K562 (cell line): Measurements from ENCODE around the gene CCM2. TPM values are rescaled to one million over a fixed set of nuclear protein-coding genes. Genes with fewer than 3 reads are reported as not detected.

Source experiments
- ATAC-seq: fragments of 200-7000 bp; cut with Tn5 transposase; 3 replicates; pipeline ENCODE4 v1.9.1; 2020; ENCODE audit warnings: moderate library complexity
- BruUV-seq: library from RNA; stranded (reverse); fragments of 400-500 nt; replicated peaks from 2 replicates; lab custom pipeline; 2021; lab: Mats Ljungman, UMichigan
- CTCF ChIA-PET: fragments of 300-600 bp; formaldehyde crosslinking; extraction: SDS; loops from one replicate; lab custom pipeline; 2021; ENCODE audit warnings: low intra/inter-chr PET ratio; lab: Yijun Ruan, JAX
- POLR2A ChIA-PET: fragments of 300-600, 350-650 bp; sonication (Branson Sonifier 250); formaldehyde crosslinking; extraction: SDS; loops from one replicate; lab custom pipeline; 2021; ENCODE audit warnings: antibody characterized with exemption, inconsistent platforms; lab: Yijun Ruan, JAX
- DNase-seq, 4 experiments: peaks; one replicate each; pipeline versions ENCODE4 v3.0.0 to v3.0.0-alpha.2; 2011 to 2018; ENCODE audit warnings: low spot score in 3 of 4, mixed read lengths in 3 of 4; ENCODE audit errors: extremely low read depth in 1 of 4
- FAIRE-seq: peaks from 2 replicates; lab custom pipeline; 2011; peaks lifted over from hg19 to GRCh38; lab: Jason Lieb, UNC
- H2AFZ ChIP-seq: 2 replicates; pipeline ENCODE4 v1.6.0; 2011; ENCODE audit warnings: low read depth, low read length, control low read depth, inconsistent platforms
- H3K27ac ChIP-seq: fragments of 200-600 bp; 3 replicates; pipeline ENCODE4 v1.8.0; 2011; ENCODE audit warnings: low read depth, mild to moderate bottlenecking, control low read depth, inconsistent platforms, low read length, moderate library complexity, mixed read lengths; ENCODE audit errors: extremely low read depth
- H3K27me3 ChIP-seq, 2 experiments: fragments of 300-600 bp in 1 of 2; 2 replicates in 1 of 2; 3 replicates in 1 of 2; pipeline versions ENCODE4 v1.6.0 to v1.8.0; 2011; ENCODE audit warnings: inconsistent platforms in 2 of 2, low read length in 2 of 2, mild to moderate bottlenecking in 1 of 2, mixed read lengths in 1 of 2, moderate library complexity in 1 of 2; ENCODE audit not compliant: control insufficient read depth in 2 of 2, insufficient read depth in 2 of 2
- H3K36me3 ChIP-seq: fragments of 300-600 bp; 3 replicates; pipeline ENCODE4 v1.8.0; 2011; ENCODE audit warnings: mild to moderate bottlenecking, low read length, inconsistent platforms; ENCODE audit not compliant: control insufficient read depth, insufficient read depth
- H3K4me1 ChIP-seq, 2 experiments: fragments of 200-600 bp in 1 of 2; replicated peaks in 1 of 2; 2 replicates in 1 of 2; 3 replicates in 1 of 2; pipeline versions ENCODE4 v1.5.1 to v1.8.0; 2011; ENCODE audit warnings: inconsistent platforms in 2 of 2, low read length in 2 of 2, mild to moderate bottlenecking in 1 of 2, mixed read lengths in 1 of 2, moderate library complexity in 1 of 2; ENCODE audit not compliant: control insufficient read depth in 2 of 2, insufficient read depth in 2 of 2
- H3K4me2 ChIP-seq: 2 replicates; pipeline ENCODE4 v1.6.1; 2011; ENCODE audit warnings: low read length, control low read depth, inconsistent platforms, mixed read lengths; ENCODE audit not compliant: insufficient read depth
- H3K4me3 ChIP-seq: fragments of 200-600 bp; sonication (generic), shearing (Covaris generic); 2 replicates; pipeline ENCODE4 v1.5.1; 2016; ENCODE audit warnings: control low read depth, inconsistent platforms
- H3K79me2 ChIP-seq: fragments of 200-600 bp; 3 replicates; pipeline ENCODE4 v1.8.0; 2011; ENCODE audit warnings: low read length, inconsistent platforms; ENCODE audit not compliant: control insufficient read depth, insufficient read depth
- H3K9ac ChIP-seq, 2 experiments: 2 replicates each; pipeline versions ENCODE4 v1.6.0 to v1.6.1; 2011; ENCODE audit warnings: low read depth in 2 of 2, low read length in 2 of 2, control low read depth in 1 of 2, inconsistent platforms in 1 of 2, mild to moderate bottlenecking in 1 of 2, mixed read lengths in 1 of 2; ENCODE audit not compliant: insufficient read depth in 1 of 2
- H3K9me1 ChIP-seq: one replicate; pipeline ENCODE4 v1.6.0; 2011; ENCODE audit warnings: inconsistent platforms, mild to moderate bottlenecking, low read length, moderate library complexity; ENCODE audit not compliant: control insufficient read depth, insufficient read depth
- H3K9me3 ChIP-seq: replicated peaks from 2 replicates; pipeline ENCODE4 v1.5.1; 2011; ENCODE audit warnings: low read depth, low read length, inconsistent platforms; ENCODE audit not compliant: control insufficient read depth, insufficient read depth
- H4K20me1 ChIP-seq: replicated peaks from 2 replicates; pipeline ENCODE4 v1.6.1; 2011; ENCODE audit warnings: low read length, inconsistent platforms, mixed read lengths; ENCODE audit not compliant: control insufficient read depth, insufficient read depth
- BRD4 ChIP-seq: fragments of 200-600 bp; sonication (generic); IDR thresholded peaks from 2 replicates; pipeline ENCODE4 v1.6.1; 2017; ENCODE audit warnings: inconsistent platforms
- CHD4 ChIP-seq: fragments of 200-600 bp; sonication (generic); IDR thresholded peaks from 3 replicates; pipeline ENCODE4 v1.6.1; 2012; ENCODE audit warnings: low read depth, mild to moderate bottlenecking, mixed read lengths, low read length, inconsistent platforms; ENCODE audit not compliant: insufficient read depth, insufficient replicate concordance, poor library complexity, severe bottlenecking
- EGR1 ChIP-seq: fragments of 450-650 bp; conservative IDR thresholded peaks from 2 replicates; pipeline ENCODE4 v1.6.1; 2017; ENCODE audit warnings: mild to moderate bottlenecking
- HDAC6 ChIP-seq: IDR thresholded peaks from 2 replicates; pipeline ENCODE4 v1.6.1; 2012; ENCODE audit warnings: low read depth, mild to moderate bottlenecking, control low read depth, inconsistent platforms, low read length, moderate library complexity
- MECOM ChIP-seq: fragments of 250-450 bp; sonication (Bioruptor Pico); IDR thresholded peaks from 2 replicates; pipeline ENCODE4 v1.8.0; 2022; ENCODE audit warnings: inconsistent platforms
- MEIS2 ChIP-seq: fragments of 450-650 bp; IDR thresholded peaks from 2 replicates; pipeline ENCODE4 v1.6.1; 2014; ENCODE audit warnings: mild to moderate bottlenecking; ENCODE audit not compliant: partially characterized antibody
- MTF1 ChIP-seq: fragments of 250-450 bp; sonication (Bioruptor Pico); IDR thresholded peaks from 2 replicates; pipeline ENCODE4 v1.9.0; 2021; ENCODE audit warnings: moderate library complexity, mild to moderate bottlenecking, inconsistent platforms, borderline replicate concordance
- MYC ChIP-seq, 2 experiments: fragments of 250-450 bp in 1 of 2; sonication (Bioruptor Pico) in 1 of 2; IDR thresholded peaks; 2 replicates each; pipeline versions ENCODE4 v1.5.1 to v1.6.1; 2012 to 2021; ENCODE audit warnings: low read depth in 2 of 2, borderline replicate concordance in 1 of 2, improper control_type of control experiment in 1 of 2, low read length in 1 of 2, mild to moderate bottlenecking in 1 of 2, moderate library complexity in 1 of 2
- NFRKB ChIP-seq: fragments of 450-650 bp; IDR thresholded peaks from 2 replicates; pipeline ENCODE4 v1.6.1; 2016; ENCODE audit warnings: low read depth
- POLR3A ChIP-seq: IDR thresholded peaks from 2 replicates; pipeline ENCODE4 v1.6.1; 2011; ENCODE audit warnings: borderline replicate concordance, mild to moderate bottlenecking, moderate library complexity; ENCODE audit not compliant: insufficient read length, insufficient read depth; ENCODE audit errors: extremely low read depth
- XRCC3 ChIP-seq: fragments of 450-650 bp; IDR thresholded peaks from 2 replicates; pipeline ENCODE4 v1.6.1; 2017; ENCODE audit warnings: mild to moderate bottlenecking, moderate library complexity
- ZNF668 ChIP-seq: fragments of 250-450 bp; sonication (Bioruptor Pico); IDR thresholded peaks from 2 replicates; pipeline ENCODE4 v1.8.0; 2022; ENCODE audit warnings: mild to moderate bottlenecking, inconsistent platforms
- WGBS: fragments of 100-300 bp; shearing (Covaris generic); methylation state at CpG from one replicate; pipeline ENCODE4 v1.1.6; 2016; ENCODE audit warnings: low coverage, mixed read lengths; ENCODE audit not compliant: insufficient coverage; ENCODE audit errors: missing lambda C conversion rate; 5-methylcytosine and 5-hydroxymethylcytosine counted together
- in situ Hi-C: fragments of 300-500 bp; cut with MboI; formaldehyde crosslinking; loops from 4 replicates; pipeline ENCODE4 v1.15.0; 2018; ENCODE audit warnings: inconsistent platforms, mixed read lengths
- intact Hi-C: fragments of 100-400 bp; cut with micrococcal nuclease; formaldehyde crosslinking; loops from 2 replicates; pipeline ENCODE4 v1.14.2; 2022
- polyA plus RNA-seq, 8 experiments: library from polyadenylated mRNA; depleted of rRNA in 4 of 8; stranded (reverse) in 5 of 8; unstranded in 3 of 8; fragments of >200 nt; fragmentation: Nextera tagmentation in 2 of 8; fragmentation: Illumina TruSeq in 1 of 8; extraction: Ambion mirVana in 2 of 8; extraction: Trizol in 1 of 8; gene quantifications; 2 replicates each; pipeline versions ENCODE4 v1.2.1 to v1.2.3, GENCODE V29; 2011 to 2014; ENCODE audit warnings: inconsistent platforms in 1 of 8, missing spikeins in 1 of 8
- total RNA-seq, 7 experiments: library from RNA; depleted of rRNA in 6 of 7; stranded (reverse); fragments of >200 nt in 6 of 7; fragmentation: Illumina TruSeq in 2 of 7; extraction: Trizol in 2 of 7; gene quantifications; 2 replicates each; pipeline versions ENCODE4 v1.2.1 to v1.2.3, GENCODE V29; 2011 to 2021; ENCODE audit warnings: low replicate concordance in 1 of 7
- TF ChIP-seq, protein P1 (sequence below): fragments of 250-450 bp; sonication (Bioruptor Pico); IDR thresholded peaks from 2 replicates; pipeline ENCODE4 v1.5.0; 2022; ENCODE audit warnings: mild to moderate bottlenecking
- TF ChIP-seq, protein P2 (sequence below): fragments of 450-650 bp; IDR thresholded peaks from 2 replicates; pipeline ENCODE4 v1.6.1; 2017; ENCODE audit warnings: antibody characterized with exemption
- TF ChIP-seq, protein P3 (sequence below): fragments of 450-650 bp; conservative IDR thresholded peaks from 2 replicates; pipeline ENCODE4 v1.6.1; 2016; ENCODE audit warnings: missing genetic modification characterization, low read depth, mild to moderate bottlenecking, control low read depth, missing compliant biosample characterization

Gene CCM2
- total and polyA plus RNA-seq, 9 of the 15 experiments (the other 6 are each of a cell fraction or from before 2014, with no cell fraction given), result 0.41 to 38.6 (median 25.9) TPM

DNA sequence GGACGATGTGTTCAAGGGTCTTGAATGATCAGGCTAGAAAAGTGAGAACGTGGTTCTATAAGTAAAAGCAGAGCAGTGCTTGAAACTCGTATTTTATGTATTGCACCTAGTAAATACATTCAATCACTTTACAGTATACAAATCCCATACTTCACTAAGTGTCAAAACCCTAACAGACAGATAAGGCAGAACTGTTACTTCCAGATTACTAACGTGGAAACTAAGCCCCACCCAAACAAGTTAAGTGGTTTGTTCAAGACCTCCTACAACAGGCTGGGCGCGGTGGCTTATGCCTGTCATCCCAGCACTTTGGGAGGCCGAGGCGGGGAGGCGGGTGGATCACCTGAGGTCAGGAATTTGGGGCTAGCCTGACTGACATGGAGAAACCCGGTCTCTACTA is 12.0 kb upstream of the CCM2 start (continued):
- TF ChIP-seq CHD4 (no peak), HDAC6 (no peak), POLR3A (no peak), MTF1 (no peak)
- TF ChIP-seq, protein P1, sequence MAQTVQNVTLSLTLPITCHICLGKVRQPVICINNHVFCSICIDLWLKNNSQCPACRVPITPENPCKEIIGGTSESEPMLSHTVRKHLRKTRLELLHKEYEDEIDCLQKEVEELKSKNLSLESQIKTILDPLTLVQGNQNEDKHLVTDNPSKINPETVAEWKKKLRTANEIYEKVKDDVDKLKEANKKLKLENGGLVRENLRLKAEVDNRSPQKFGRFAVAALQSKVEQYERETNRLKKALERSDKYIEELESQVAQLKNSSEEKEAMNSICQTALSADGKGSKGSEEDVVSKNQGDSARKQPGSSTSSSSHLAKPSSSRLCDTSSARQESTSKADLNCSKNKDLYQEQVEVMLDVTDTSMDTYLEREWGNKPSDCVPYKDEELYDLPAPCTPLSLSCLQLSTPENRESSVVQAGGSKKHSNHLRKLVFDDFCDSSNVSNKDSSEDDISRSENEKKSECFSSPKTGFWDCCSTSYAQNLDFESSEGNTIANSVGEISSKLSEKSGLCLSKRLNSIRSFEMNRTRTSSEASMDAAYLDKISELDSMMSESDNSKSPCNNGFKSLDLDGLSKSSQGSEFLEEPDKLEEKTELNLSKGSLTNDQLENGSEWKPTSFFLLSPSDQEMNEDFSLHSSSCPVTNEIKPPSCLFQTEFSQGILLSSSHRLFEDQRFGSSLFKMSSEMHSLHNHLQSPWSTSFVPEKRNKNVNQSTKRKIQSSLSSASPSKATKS (CRISPR knock-in tag), result no peak
- TF ChIP-seq, all 486 proteins: peak for 69

DNA sequence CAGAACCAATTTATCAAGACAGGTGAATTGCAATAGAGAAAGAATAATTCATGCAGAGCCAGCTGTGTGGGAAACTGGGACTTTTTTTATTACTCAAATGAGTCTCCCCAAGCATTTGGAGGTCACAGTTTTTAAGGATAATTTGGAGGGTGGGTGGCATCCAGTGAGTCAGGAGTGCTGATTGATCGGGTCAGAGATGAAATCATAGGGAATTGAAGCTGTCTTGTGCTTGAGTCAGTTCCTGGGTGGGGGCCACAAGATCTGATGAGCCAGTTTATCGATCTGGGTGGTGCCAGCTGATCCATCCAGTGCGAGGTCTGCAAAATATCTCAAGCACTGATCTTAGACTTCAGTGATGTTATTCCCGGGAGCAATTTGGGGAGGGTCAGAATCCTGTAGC is 11.3 kb upstream of the CCM2 start:
- Histone ChIP-seq H3K9me3 (no peaks in the 10 kb centered on the region), H3K27me3 (no peaks in the 10 kb centered on the region), H3K9ac (no peak overlapping the region), H3K9me1 (no peaks in the 10 kb centered on the region), H3K36me3 (peaks cover 27% of the 10 kb centered on the region), H3K4me1 (peaks cover 31 to 44% of the 10 kb centered on the region in 2 experiments), H3K4me3 (no peak overlapping the region), H3K79me2 (peaks cover 40% of the 10 kb centered on the region), H4K20me1 (peaks cover 12% of the 10 kb centered on the region), H3K27ac (no peak overlapping the region), H3K4me2 (no peak overlapping the region), H2AFZ (no peak overlapping the region)
- CTCF ChIA-PET, result no interaction called here
- ATAC-seq (no peak), FAIRE-seq (no peak), DNase-seq (no peak)
- POLR2A ChIA-PET, result interaction anchor here (0.6 kb wide), 1 partner anchor 24 kb away, joined by 3 read pairs; no protein-coding TSS in a partner anchor
- 64% methylated on average over 4 of the region's 4 CpGs for WGBS
- in situ Hi-C loops (no loop called here), intact Hi-C loops (loop anchor here (5.0 kb wide), 3 partner anchors 106 to 141 kb away; partner anchors contain the start of genes H2AZ2 and TBRG4)
- no TSS peak for BruUV-seq
- no peak for TF ChIP-seq MYC (IDR thresholded peaks at IDR 0.05; ENCODE audit: low read depth, low read length)
- no peak for TF ChIP-seq MYC (CRISPR knock-in tag; IDR thresholded peaks at IDR 0.05; ENCODE audit: borderline replicate concordance, low read depth)
- TF ChIP-seq MECOM, result no peak
- TF ChIP-seq, protein P2, sequence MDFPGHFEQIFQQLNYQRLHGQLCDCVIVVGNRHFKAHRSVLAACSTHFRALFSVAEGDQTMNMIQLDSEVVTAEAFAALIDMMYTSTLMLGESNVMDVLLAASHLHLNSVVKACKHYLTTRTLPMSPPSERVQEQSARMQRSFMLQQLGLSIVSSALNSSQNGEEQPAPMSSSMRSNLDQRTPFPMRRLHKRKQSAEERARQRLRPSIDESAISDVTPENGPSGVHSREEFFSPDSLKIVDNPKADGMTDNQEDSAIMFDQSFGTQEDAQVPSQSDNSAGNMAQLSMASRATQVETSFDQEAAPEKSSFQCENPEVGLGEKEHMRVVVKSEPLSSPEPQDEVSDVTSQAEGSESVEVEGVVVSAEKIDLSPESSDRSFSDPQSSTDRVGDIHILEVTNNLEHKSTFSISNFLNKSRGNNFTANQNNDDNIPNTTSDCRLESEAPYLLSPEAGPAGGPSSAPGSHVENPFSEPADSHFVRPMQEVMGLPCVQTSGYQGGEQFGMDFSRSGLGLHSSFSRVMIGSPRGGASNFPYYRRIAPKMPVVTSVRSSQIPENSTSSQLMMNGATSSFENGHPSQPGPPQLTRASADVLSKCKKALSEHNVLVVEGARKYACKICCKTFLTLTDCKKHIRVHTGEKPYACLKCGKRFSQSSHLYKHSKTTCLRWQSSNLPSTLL, result no peak
- TF ChIP-seq EGR1, result 0 out of 2 replicates have a peak, but pooled peaks have one; percentile 4
- no peak for TF ChIP-seq XRCC3
- no peak for TF ChIP-seq BRD4
- peak; percentile 15 for TF ChIP-seq MEIS2
- TF ChIP-seq NFRKB, result no peak
- TF ChIP-seq, protein P3, sequence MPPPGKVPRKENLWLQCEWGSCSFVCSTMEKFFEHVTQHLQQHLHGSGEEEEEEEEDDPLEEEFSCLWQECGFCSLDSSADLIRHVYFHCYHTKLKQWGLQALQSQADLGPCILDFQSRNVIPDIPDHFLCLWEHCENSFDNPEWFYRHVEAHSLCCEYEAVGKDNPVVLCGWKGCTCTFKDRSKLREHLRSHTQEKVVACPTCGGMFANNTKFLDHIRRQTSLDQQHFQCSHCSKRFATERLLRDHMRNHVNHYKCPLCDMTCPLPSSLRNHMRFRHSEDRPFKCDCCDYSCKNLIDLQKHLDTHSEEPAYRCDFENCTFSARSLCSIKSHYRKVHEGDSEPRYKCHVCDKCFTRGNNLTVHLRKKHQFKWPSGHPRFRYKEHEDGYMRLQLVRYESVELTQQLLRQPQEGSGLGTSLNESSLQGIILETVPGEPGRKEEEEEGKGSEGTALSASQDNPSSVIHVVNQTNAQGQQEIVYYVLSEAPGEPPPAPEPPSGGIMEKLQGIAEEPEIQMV, result no peak
- no peak for TF ChIP-seq ZNF668 (CRISPR knock-in tag)
